Head of caudate nucleus (tissue), 42 donors: Measurements from ENCODE around the gene DGCR2.
"Not testable (repeated sequence)": the region's sequence is repeated elsewhere in the genome, so short reads cannot be mapped to it uniquely, and the experiment has no call there.

Experiments
- DNase-seq, 42 donors: peaks; one replicate each; pipeline versions ENCODE4 v3.0.0 to v3.0.0-alpha.2; 2020 to 2021; ENCODE audit warnings: mixed read lengths in 7 of 42
- intact Hi-C: fragments of 100-400 bp; cut with DNase I; formaldehyde crosslinking; loops from one replicate; pipeline ENCODE4 v1.15.0; 2022

The DGCR2 gene

DNA sequence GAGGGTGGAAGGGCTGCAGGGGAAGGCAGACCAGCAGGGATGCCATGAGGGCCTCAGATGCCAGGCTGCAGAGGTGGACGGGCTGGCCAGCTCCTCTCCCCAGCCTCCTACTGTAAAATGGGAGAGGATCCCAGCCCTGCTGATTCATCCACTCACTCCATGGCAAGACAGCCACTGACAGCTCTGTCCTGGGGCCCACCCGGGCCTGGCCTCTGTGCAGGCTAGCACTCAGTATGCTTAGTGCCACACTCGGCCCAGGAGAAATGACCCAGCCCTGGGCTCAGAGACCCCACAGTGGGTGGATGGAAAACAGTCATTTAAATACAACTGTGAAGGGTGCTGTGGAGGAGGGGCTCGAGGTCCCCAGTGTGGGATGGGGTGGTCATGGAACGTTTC lies 94.2 kb downstream of the DGCR2 start:
- not testable (repeated sequence) for DNase-seq

DNA sequence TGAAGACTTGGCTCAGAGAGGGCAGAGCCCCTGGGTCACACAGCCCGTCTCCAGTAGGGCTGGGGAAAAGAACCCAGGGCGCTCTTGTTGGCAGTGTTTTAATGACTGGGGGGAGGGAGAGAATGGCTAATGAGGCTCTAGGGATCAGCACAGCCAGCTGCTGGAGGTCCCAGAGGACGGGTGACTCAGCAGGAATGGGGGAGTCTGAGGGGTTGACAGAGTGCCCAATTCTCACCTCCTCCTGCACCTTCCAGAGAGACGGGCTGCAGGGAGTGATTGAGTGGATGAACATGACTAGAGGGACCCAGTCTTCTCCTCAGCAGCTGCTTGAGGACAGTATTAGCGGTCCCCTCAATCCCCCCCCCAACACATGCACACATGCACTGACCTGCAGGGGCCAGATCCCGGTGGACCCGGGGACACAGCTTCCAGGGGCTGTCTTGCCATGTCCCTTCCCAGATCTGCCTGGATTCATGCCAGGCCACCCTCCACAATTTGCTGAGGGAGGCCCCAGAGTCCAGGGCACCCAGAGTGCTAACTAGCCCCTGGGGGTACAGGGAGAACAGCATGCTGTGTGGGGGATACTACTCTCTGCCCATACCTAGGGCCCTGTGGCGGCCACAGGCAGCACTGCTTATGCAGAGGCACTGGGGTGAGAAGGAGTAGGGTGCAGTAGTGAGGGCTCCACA lies 94.7 kb downstream of the DGCR2 start:
- peak in 3 of 42 donors; percentile 12 to 37 (median 26) for DNase-seq
- intact Hi-C loops: not testable (repeated sequence)

More for the DNA sequence above, 94.2 kb downstream of the DGCR2 start:
- intact Hi-C loops: not testable (repeated sequence)

DNA sequence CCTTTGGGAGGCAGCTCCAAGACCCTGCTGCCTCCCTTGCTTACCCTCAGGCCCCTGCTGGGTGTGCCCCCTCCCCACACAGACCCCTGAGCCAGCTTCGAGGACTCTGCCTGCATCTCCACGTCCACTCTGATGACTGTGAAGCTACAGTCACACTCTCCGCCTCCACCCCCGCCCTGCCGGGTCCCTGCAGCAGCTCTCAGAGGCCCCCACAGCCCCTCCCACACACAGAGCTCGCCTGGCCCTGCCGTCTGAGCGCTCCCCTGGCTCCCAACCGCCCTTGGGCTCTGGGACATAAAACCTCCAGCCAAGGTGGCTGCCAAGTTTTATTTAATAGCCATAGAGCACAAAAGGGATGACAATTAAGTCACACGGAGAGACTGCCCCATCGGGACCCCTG lies 96.1 kb downstream of the DGCR2 start:
- DNase-seq, intact Hi-C loops: not testable (repeated sequence)

DNA sequence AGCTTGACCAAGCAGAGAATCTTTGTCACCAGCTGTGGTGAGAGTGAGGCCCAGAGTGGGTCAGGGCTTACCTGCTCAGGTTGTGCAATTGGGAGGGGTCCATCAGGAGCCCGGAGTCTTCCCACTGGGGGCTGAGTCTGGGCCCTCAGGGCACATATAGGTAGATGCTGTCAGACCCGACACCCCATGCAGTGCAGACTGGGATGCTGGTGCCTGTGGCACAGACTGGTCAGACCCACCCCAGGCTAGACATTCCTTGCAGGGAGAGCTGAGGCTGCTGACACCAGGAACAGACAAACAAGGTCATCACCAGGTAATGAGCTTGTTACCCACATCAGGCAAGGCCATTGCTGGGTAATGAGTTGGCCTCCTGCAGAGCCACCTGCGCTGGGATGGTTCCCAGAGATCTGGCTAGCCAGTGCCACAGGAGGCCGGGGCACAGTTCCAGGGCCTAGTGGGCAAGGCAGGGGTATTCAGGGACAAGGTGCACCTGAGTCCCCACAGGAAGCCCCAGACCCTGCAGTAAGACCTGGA lies 97.2 kb downstream of the DGCR2 start:
- intact Hi-C loops: not testable (repeated sequence)
- DNase-seq: peak in 3 of 42 donors; percentile 9 to 31 (median 18)

DNA sequence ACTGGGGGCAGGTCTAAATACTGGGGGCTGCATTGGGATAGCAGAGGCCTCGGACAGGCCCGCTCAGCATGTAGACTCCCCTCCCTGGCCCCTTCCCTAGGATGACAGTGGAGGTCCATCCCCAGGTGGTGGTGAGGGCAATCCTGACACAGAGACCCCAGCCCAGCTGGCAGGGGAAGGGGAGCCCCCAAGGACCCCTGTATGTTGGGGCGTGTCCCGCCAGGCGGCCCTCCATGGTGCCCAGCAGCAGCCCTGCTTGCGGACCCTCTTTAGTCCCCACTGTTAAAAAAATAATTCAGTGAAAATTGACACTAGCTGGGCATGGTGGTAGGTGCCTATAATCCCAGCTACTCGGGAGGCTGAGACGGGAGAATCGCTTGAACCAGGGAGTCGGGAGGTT lies 98.3 kb downstream of the DGCR2 start:
- intact Hi-C loops: not testable (repeated sequence)
- DNase-seq: peak in 2 of 42 donors; percentile 8 to 13

DNA sequence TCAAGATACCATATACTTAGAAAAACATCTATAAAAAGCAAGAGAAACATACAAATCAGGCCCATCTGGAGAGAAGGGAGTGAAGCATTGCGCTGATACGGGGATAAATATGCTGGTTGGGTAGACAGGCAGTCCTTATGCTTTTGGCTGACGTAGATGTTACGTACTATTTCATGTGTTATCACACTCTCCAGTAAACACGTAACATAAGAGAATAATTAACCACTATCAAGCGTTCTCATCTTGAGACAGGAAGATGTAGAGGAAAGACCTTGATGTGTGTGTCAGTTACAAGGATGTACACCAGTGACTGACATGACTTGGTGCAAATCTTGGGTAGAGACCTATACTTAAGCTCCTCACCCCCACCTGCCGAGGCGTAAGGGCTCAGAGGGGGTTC lies 99.5 kb downstream of the DGCR2 start:
- peak in 1 of 42 donors; percentile 12 for DNase-seq
- intact Hi-C loops: no loop called here

DNA sequence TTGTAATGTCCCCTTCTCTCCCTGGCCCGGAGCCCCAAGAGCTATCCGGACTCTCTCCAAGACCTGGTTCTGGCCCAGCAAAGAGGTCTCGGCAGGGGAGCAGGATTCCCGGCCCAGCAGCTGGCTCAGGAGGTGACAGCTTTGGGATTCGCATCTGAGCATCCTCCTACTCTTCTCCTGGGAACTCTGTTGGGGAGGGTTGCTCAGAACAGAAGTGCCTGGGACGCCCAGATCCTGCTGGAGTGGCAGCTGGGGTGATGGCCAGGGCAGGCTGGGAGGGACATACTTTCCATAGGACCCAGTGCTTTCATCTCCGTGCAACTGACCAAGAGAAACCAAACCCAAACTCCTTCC lies 102.6 kb downstream of the DGCR2 start:
- DNase-seq: peak in 10 of 42 donors; percentile 19 to 73 (median 50)
- intact Hi-C loops: no loop called here

DNA sequence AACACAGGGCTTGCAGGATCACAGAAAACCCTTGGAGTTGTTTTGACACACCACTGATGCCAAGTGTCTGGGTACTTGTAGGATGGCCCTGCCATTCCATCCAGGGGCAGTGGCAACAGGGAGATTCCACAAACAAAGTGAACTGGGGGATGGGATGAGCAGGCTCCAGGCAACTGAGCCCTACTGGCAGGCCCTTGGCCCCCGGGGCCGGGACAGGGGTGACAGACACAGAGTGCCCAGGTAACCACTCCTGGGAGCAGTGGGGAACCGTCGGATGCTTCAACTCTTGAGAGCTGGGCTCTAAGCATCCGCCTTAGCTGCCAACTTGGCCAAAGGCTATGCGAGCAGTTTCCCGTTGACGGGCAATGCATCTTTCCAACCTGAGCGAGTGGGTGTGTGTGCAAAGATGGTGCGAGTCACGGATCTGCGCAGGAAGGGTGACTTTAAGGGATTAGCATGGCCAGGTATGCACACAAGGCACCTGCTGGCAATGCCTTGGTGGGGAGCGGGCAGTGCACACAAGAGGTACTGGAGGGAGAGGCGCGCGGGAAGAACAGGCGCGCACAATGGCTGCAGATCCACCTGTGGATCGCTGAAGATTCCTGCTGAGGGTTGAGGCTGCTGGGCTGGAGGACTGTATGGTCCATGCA lies 103.1 kb downstream of the DGCR2 start:
- intact Hi-C loops: no loop called here
- peak in 4 of 42 donors; percentile 12 to 35 (median 28) for DNase-seq

DNA sequence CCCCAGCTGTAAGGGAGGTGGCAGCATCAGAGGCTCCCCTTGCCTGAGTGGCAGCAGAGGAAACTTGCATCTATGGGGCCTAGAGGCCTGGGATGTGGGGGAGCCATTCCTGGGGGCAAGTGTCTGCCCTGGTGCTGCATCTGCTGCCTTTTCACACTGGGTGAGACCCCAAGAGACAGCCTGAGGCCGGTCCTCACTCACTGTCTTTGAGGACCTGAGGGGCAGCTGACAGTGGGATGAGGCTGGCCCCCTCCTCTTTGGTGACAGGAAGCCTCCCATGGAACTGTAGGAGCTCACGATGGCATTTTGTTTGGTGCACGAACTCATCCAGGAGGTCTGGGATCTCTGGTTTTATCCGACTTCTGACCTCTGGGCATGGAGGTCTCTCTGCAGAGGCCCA lies 104.0 kb downstream of the DGCR2 start:
- intact Hi-C loops: no loop called here

DNA sequence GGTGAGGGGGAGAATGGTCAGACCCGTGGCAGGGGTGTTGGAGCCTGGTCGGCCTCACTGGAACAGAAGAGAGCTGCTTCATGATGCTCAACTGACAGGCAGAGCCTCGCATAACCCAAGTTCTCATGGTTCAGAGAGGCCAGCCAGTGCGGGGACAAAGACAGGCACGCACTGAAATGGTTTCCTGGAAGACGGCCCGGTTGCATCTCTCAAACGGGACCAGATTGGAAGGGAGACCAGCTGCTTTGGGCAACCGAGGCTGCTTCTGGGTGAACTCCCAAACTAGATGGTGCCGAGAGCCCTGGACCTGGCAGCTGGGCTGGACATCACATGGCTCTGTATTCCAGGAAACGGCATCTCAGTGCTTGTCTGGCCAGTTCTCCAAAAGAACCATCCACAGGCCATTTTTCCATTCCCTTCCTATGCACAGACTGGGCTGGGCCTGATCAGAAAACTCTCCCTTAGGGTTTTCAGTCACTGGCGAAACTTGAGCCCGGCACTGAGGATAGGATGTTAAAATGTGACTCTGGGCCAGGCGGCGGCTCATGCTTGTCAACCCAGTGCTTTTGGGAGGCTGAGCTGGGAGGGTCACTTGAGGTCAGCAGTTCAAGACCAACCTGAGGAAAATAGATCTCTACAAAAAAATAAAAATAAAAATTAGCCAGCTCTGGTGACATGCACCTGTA lies 106.0 kb downstream of the DGCR2 start:
- intact Hi-C loops: no loop called here
- DNase-seq: peak in 21 of 42 donors; percentile 7 to 74 (median 50)

More for the DNA sequence above, 104.0 kb downstream of the DGCR2 start:
- DNase-seq: peak in 2 of 42 donors; percentile 0 to 28

DNA sequence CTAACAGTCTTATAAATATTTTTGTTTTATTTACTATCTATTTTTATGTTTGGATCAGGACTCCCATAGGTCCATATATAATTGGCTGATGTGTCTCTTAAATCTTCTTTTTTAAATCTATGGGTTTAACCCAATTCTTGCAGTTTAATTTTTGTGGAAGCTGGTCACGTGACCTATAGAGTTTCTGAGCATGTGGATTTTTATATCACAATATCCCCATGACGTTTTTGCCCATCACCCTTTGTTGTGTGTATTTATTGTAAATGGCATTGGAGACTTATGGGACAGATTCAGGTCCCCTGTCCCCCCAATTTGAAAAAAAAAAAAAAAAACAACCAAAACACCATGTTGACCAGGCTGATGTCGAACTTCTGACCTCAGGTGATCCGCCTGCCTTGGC lies 107.3 kb downstream of the DGCR2 start:
- no peak for DNase-seq
- intact Hi-C loops: no loop called here

DNA sequence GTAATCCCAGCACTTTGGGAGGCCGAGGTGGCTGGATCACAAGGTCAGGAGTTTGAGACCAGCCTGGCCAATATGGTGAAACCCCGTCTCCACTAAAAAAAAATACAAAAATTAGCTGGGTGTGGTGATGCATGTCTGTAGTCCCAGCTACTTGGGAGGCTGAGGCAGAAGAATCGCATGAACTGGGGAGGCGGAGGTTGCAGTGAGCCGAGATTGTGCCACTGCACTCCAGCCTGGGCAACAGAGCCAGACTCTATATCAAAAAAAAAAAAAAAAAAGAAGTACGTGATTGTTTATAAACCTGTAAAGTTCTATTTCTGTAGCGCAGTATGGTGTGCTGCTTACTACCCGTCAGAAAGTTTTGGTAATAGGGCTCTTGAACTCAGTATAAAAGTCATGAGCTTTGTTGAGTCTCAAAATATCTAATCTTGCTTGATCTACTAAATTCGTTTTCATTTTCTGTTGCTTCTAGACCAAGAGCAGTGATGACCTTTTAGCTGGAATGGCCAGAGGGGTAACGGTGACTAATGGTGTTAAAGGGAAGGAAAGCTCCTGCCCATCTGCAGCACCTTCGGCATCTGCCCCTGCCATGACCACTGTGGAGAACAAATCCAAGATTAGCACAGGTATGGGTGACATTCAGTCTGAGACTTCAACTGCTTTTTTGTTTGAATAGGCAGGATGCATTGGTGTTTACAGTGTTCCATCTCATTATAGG lies 108.2 kb downstream of the DGCR2 start:
- intact Hi-C loops: not testable (repeated sequence)
- DNase-seq: peak in 3 of 42 donors; percentile 1 to 19 (median 17)

DNA sequence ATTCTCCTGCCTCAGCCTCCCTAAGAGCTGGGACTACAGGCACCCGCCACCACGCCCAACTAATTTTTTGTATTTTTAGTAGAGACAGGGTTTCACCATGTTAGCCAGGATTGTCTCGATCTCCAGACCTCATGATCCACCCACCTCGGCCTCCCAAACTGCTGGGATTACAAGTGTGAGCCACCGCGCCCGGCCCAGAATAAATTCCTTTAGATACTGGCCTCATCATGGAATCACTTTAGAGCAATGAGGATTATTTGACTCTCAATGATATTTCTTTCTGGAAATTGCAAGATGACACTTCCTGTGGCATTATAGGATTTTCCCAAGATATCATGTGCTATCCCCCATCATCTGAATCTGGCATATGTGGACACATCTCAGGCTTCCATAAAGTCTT lies 108.8 kb downstream of the DGCR2 start:
- peak in 2 of 42 donors; percentile 6 to 17 for DNase-seq
- intact Hi-C loops: not testable (repeated sequence)

DNA sequence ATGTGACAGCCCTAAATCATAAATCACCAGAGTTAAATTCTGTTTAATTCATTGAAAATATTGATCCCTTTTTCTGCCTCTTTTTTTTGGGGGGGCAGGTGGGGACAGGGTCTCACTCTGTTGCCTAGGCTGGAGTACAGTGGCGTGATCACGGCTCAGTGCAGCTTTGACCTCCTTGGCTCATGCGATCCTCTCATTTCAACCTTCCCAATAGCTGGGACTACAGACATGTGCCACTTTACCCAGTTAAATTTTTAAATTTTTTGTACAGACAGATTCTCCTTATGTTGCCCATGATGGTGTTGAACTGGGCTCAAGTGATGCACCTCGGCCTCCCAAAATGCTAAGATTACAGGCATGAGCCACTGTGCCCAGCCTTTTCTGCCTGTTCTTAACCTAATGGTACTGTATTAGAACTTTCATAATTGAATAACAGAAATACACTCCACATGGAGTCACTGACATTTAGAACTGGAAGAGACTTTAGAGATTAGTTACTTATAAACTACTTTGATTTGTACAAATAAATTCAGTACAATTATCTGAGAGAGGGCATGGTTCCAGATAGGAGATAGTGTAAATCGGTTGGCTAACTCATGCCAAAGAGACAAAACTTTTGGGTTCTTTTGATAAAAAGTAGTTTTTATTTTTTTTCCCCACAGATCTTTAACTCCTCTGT lies 109.8 kb downstream of the DGCR2 start:
- intact Hi-C loops: no loop called here
- peak in 1 of 42 donors; percentile 9 for DNase-seq

DNA sequence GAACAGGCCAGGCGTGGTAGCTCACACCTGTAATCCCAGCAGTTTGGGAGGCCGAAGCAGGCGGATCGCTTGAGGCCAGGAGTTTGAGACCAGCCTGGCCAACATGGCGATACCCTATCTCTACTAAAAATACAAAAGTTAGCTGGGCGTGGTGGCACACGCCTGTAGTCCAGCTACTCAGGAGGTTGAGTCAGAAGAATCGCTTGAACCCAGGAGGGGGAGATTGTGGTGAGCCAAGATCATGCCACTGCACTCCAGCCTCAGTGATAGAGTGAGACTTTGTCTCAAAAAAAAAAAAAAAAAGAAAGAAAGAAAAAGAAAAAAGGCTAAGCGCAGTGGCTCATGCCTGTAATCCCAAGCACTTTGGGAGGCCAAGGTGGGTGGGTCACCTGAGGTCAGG lies 110.6 kb downstream of the DGCR2 start:
- peak in 1 of 42 donors; percentile 10 for DNase-seq
- intact Hi-C loops: not testable (repeated sequence)

DNA sequence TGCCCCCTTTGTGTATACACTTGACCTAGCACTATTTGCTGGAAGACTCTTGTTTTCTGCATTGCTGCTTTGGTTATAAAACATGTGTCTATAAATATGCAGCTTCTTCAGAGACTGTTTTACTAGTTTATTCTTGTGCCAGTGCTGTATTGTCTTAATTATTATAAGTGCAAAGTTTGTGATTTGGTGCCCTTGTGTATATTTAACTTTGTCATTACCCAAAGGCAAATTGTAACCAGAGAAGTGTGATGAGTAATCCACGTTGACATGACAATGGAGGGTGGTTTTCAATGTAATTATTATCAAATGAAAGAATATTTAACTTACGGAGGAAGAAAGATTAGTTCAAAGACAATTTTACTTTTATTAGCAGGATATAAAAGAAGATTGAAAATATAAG lies 111.1 kb downstream of the DGCR2 start:
- intact Hi-C loops: no loop called here
- no peak for DNase-seq

DNA sequence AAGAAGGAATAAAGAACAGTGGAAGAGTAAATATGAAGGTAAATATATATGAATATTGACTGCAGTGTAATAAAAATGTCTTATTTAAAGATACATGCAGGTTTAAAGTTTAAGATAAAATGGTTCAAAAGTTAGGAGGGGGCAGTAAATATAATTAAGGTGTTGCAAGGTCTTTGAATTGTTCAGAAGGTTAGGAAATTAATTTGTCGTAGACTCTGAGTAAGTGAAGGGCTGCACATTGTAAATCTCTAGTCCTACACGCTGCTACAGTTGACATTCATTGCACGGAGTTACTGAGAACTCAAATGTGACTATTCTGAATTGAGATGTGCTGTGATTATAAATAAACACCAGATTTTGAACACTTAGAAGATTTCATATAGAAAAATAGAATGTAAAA lies 116.3 kb downstream of the DGCR2 start:
- intact Hi-C loops: no loop called here
- DNase-seq: no peak

DNA sequence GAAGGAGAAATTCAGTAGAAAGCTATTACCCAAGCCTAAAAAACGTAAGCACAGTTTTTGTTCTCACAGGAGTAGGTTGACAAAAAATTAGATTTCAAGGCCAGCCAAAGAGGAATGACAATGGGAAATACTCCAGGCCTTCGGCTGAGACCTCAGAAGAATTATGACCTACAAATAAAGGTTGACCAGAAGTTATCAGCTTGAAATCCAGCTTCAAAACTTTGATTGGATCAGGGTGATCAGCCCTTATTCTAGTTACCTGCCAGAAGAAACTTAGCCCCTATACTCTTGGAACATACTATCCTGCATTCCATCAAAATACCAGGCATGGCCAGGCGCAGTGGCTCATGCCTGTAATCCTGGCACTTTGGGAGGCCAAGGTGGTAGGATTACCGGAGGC lies 117.7 kb downstream of the DGCR2 start:
- DNase-seq: peak in 1 of 42 donors; percentile 13
- intact Hi-C loops: no loop called here

DNA sequence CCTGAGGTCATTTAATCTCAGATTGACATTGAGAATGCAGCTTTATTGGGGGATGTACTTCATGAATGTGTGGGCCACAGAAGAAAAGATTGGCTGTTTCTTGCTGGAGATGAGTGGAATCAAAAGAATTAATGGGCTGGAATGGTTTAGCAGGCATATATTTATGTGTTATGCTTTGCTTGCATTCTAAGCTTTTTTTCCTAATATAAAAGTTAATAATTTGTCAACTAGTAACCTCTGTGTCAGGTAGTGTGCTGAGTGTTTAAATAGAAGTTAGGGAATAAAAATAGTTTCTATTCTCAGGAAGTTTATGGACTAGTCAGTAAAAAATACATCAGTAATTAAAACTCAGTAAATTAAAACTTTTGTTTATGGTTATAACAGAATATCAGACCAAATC lies 118.7 kb downstream of the DGCR2 start:
- intact Hi-C loops: no loop called here
- DNase-seq: no peak
